ENCODE results near the gene ZNF740. TPM values are rescaled to one million over a fixed set of nuclear protein-coding genes. Genes with fewer than 3 reads are reported as not detected.

ZNF740 gene
- total RNA-seq, 1 donor from 2014 or later, result 16.6 TPM

GRCh38 chr12:53235742-53236442 lies 55.4 kb downstream of the ZNF740 start:
- Histone ChIP-seq H3K27me3 (ENCODE audit: control insufficient read depth, insufficient read depth, low read length) (no peaks in the 10 kb centered on the region), H3K4me3 (ENCODE audit: low read depth, low read length) (no peak overlapping the region), H3K36me3 (ENCODE audit: control insufficient read depth, insufficient read depth, low read length) (no peaks in the 10 kb centered on the region)
- no peak for FAIRE-seq
- TF ChIP-seq CTCF (IDR thresholded peaks at IDR 0.05; ENCODE audit: insufficient read depth, low read length, severe bottlenecking), result no peak
- peak; percentile 34 for DNase-seq (ENCODE audit: low read depth)

- H3K36me3 ChIP-seq (ENCODE audit: control insufficient read depth, insufficient read depth, low read length), result no peaks in the 10 kb centered on the region
- no peak for TF ChIP-seq CTCF (IDR thresholded peaks at IDR 0.05; ENCODE audit: insufficient read depth, low read length, severe bottlenecking)
- FAIRE-seq (no peak), DNase-seq (ENCODE audit: low read depth) (no peak)
- no peak overlapping the region for H3K4me3 ChIP-seq (ENCODE audit: low read depth, low read length)
- H3K27me3 ChIP-seq (ENCODE audit: control insufficient read depth, insufficient read depth, low read length), result peaks cover under 1% of the 10 kb centered on the region
These were observed 56.1 kb downstream of the ZNF740 start for GRCh38 chr12:53236443-53237111.

GRCh38 chr12:53239643-53240258 lies 59.2 kb downstream of the ZNF740 start:
- FAIRE-seq (no peak), DNase-seq (ENCODE audit: low read depth) (no peak)
- Histone ChIP-seq H3K27me3 (ENCODE audit: control insufficient read depth, insufficient read depth, low read length) (peaks cover 8% of the 10 kb centered on the region), H3K4me3 (ENCODE audit: low read depth, low read length) (no peak overlapping the region), H3K36me3 (ENCODE audit: control insufficient read depth, insufficient read depth, low read length) (no peaks in the 10 kb centered on the region)
- no peak for TF ChIP-seq CTCF (IDR thresholded peaks at IDR 0.05; ENCODE audit: insufficient read depth, low read length, severe bottlenecking)

GRCh38 chr12:53241623-53242412 lies 61.3 kb downstream of the ZNF740 start:
- no peak overlapping the region for H3K4me3 ChIP-seq (ENCODE audit: low read depth, low read length)
- no peak for TF ChIP-seq CTCF (IDR thresholded peaks at IDR 0.05; ENCODE audit: insufficient read depth, low read length, severe bottlenecking)
- no peaks in the 10 kb centered on the region for H3K36me3 ChIP-seq (ENCODE audit: control insufficient read depth, insufficient read depth, low read length)
- DNase-seq (ENCODE audit: low read depth) (no peak), FAIRE-seq (no peak)
- peaks cover 8% of the 10 kb centered on the region for H3K27me3 ChIP-seq (ENCODE audit: control insufficient read depth, insufficient read depth, low read length)

- FAIRE-seq (no peak), DNase-seq (ENCODE audit: low read depth) (no peak)
- H3K27me3 ChIP-seq (ENCODE audit: control insufficient read depth, insufficient read depth, low read length), result peaks cover 8% of the 10 kb centered on the region
- H3K36me3 ChIP-seq (ENCODE audit: control insufficient read depth, insufficient read depth, low read length), result no peaks in the 10 kb centered on the region
- TF ChIP-seq CTCF (IDR thresholded peaks at IDR 0.05; ENCODE audit: insufficient read depth, low read length, severe bottlenecking), result no peak
- H3K4me3 ChIP-seq (ENCODE audit: low read depth, low read length), result no peak overlapping the region
These were observed 63.8 kb downstream of the ZNF740 start for GRCh38 chr12:53244337-53244736.

Other genes with a start within 250 kb of the ZNF740 start
- gene KRT18, start 231.6 kb upstream of the ZNF740 start, total RNA-seq, result 387 and 526 TPM in 2 replicates
- gene EIF4B, start 174.3 kb upstream of the ZNF740 start, total RNA-seq, result 1,485 and 2,183 TPM in 2 replicates
- 1.3 and 1.8 TPM in 2 replicates for gene TNS2, start 130.7 kb upstream of the ZNF740 start, total RNA-seq
- 18.7 and 25.9 TPM in 2 replicates for gene SPRYD3, start 101.3 kb upstream of the ZNF740 start, total RNA-seq
- gene IGFBP6, start 83.1 kb upstream of the ZNF740 start, total RNA-seq, result 75.5 and 81.6 TPM in 2 replicates
- gene SOAT2, start 77.2 kb upstream of the ZNF740 start, total RNA-seq, result not detected in 2 replicates
- gene CSAD, start 203 bp downstream of the ZNF740 start, total RNA-seq, result 6.6 and 11.1 TPM in 2 replicates
- 8.4 and 15.7 TPM in 2 replicates for gene ITGB7, start 26.5 kb downstream of the ZNF740 start, total RNA-seq
- gene RARG, start 51.5 kb downstream of the ZNF740 start, total RNA-seq, result 24.7 and 74.6 TPM in 2 replicates
- 0.26 and 1.4 TPM in 2 replicates for gene ESPL1, start 87.6 kb downstream of the ZNF740 start, total RNA-seq
- 341 and 429 TPM in 2 replicates for gene PFDN5, start 114.8 kb downstream of the ZNF740 start, total RNA-seq
- 24.3 and 29.7 TPM in 2 replicates for gene MYG1, start 119.0 kb downstream of the ZNF740 start, total RNA-seq
- 28.9 and 31.9 TPM in 2 replicates for gene AAAS, start 140.9 kb downstream of the ZNF740 start, total RNA-seq
- not detected in 2 replicates for gene SP7, start 155.6 kb downstream of the ZNF740 start, total RNA-seq
- 23.7 and 30.0 TPM in 2 replicates for gene SP1, start 199.5 kb downstream of the ZNF740 start, total RNA-seq
- not detected in 2 replicates for gene AMHR2, start 243.1 kb downstream of the ZNF740 start, total RNA-seq

Measured in bronchial epithelial cell (primary cell).